A549 (cell line): ENCODE results near the gene CGRRF1. TPM values are rescaled to one million over a fixed set of nuclear protein-coding genes. Genes with fewer than 3 reads are reported as not detected.

ENCODE experiments used
- ATAC-seq, 2 experiments: fragments of 200-7000 bp in 1 of 2; fragments of >200 bp in 1 of 2; cut with Nextera tagmentation in 1 of 2; cut with Tn5 transposase in 1 of 2; 3 replicates each; pipeline versions ENCODE4 v1.8.0 to v1.9.1; 2018 to 2020; ENCODE audit warnings: mild to moderate bottlenecking in 1 of 2, moderate library complexity in 1 of 2
- CTCF ChIA-PET: fragments of 300-600 bp; sonication (Branson Sonifier 250); formaldehyde crosslinking; extraction: SDS; loops from one replicate; lab custom pipeline; 2021; ENCODE audit warnings: antibody characterized with exemption, inconsistent platforms; lab: Yijun Ruan, JAX
- POLR2A ChIA-PET: fragments of 350-600 bp; formaldehyde crosslinking; extraction: SDS; loops from one replicate; lab custom pipeline; 2021; ENCODE audit warnings: antibody characterized with exemption, inconsistent platforms; lab: Yijun Ruan, JAX
- DNase-seq, 2 experiments: peaks; one replicate each; pipeline versions ENCODE4 v3.0.0 to v3.0.0-alpha.2; 2011 to 2016; ENCODE audit warnings: low read depth in 1 of 2, low spot score in 1 of 2
- FAIRE-seq: peaks from 2 replicates; lab custom pipeline; 2011; peaks lifted over from hg19 to GRCh38; lab: Jason Lieb, UNC
- H3K27ac ChIP-seq, 2 experiments: fragments of >200 bp; sonication (Bioruptor Twin); formaldehyde crosslinking; 3 replicates each; pipeline ENCODE4 v1.5.1; 2016 to 2017
- H3K4me1 ChIP-seq: fragments of >200 bp; sonication (Bioruptor Twin); formaldehyde crosslinking; 3 replicates; pipeline ENCODE4 v1.6.1; 2016
- H3K4me2 ChIP-seq: fragments of >200 bp; sonication (Bioruptor Twin); formaldehyde crosslinking; 3 replicates; pipeline ENCODE4 v1.6.1; 2016
- H3K4me3 ChIP-seq: fragments of >200 bp; sonication (Bioruptor Twin); formaldehyde crosslinking; 3 replicates; pipeline ENCODE4 v1.5.1; 2016
- H3K9me3 ChIP-seq: fragments of >200 bp; sonication (Bioruptor Twin); formaldehyde crosslinking; 3 replicates; pipeline ENCODE4 v1.6.1; 2016
- CBX2 ChIP-seq: fragments of 200-600 bp; sonication (generic); IDR thresholded peaks from 2 replicates; pipeline ENCODE4 v1.6.1; 2016; ENCODE audit warnings: low read depth, mild to moderate bottlenecking, borderline replicate concordance
- CBX8 ChIP-seq: fragments of 200-600 bp; sonication (generic); IDR thresholded peaks from 2 replicates; pipeline ENCODE4 v1.6.1; 2016
- CEBPB ChIP-seq, 2 experiments: fragments of >200 bp in 1 of 2; sonication (Bioruptor Twin) in 1 of 2; formaldehyde crosslinking in 1 of 2; IDR thresholded peaks; 2 replicates each; pipeline ENCODE4 v1.6.1; 2012 to 2016
- CHD4 ChIP-seq: fragments of 200-600 bp; sonication (generic); IDR thresholded peaks from 2 replicates; pipeline ENCODE4 v1.6.1; 2016; ENCODE audit warnings: antibody characterized with exemption, mild to moderate bottlenecking, borderline replicate concordance
- E2F6 ChIP-seq: IDR thresholded peaks from 2 replicates; pipeline ENCODE4 v1.6.1; 2012; ENCODE audit warnings: low read depth, borderline replicate concordance
- EHF ChIP-seq: fragments of 250-450 bp; sonication (Bioruptor Pico); IDR thresholded peaks from 2 replicates; pipeline ENCODE4 v1.5.0; 2020; ENCODE audit warnings: mild to moderate bottlenecking
- EHMT2 ChIP-seq: fragments of 200-600 bp; sonication (generic); IDR thresholded peaks from 2 replicates; pipeline ENCODE4 v1.6.1; 2016; ENCODE audit warnings: antibody characterized with exemption, low read depth, mild to moderate bottlenecking, moderate library complexity
- FOXS1 ChIP-seq: fragments of 250-450 bp; sonication (Bioruptor Pico); IDR thresholded peaks from 2 replicates; pipeline ENCODE4 v1.5.0; 2020; ENCODE audit warnings: mild to moderate bottlenecking, moderate library complexity
- GATA3 ChIP-seq: IDR thresholded peaks from 2 replicates; pipeline ENCODE4 v1.6.1; 2012; ENCODE audit warnings: borderline replicate concordance
- HDAC2 ChIP-seq: fragments of 200-600 bp; sonication (generic); IDR thresholded peaks from 2 replicates; pipeline ENCODE4 v1.6.1; 2016
- HOXB13 ChIP-seq: fragments of 250-450 bp; sonication (Bioruptor Pico); IDR thresholded peaks from 2 replicates; pipeline ENCODE4 v1.5.0; 2020; ENCODE audit warnings: low read depth, mild to moderate bottlenecking, moderate library complexity
- JUN ChIP-seq, 2 experiments: fragments of >200 bp; sonication (Bioruptor Twin); formaldehyde crosslinking; IDR thresholded peaks; 2 replicates in 1 of 2; 3 replicates in 1 of 2; pipeline ENCODE4 v1.6.1; 2016 to 2017
- JUNB ChIP-seq: fragments of >200 bp; sonication (Bioruptor Twin); formaldehyde crosslinking; IDR thresholded peaks from 2 replicates; pipeline ENCODE4 v1.6.1; 2016
- KDM5A ChIP-seq: fragments of 200-600 bp; sonication (generic); IDR thresholded peaks from 2 replicates; pipeline ENCODE4 v1.6.1; 2016; ENCODE audit warnings: antibody characterized with exemption, mild to moderate bottlenecking
- MAFK ChIP-seq: fragments of 450-650 bp; IDR thresholded peaks from 2 replicates; pipeline ENCODE4 v1.6.1; 2014; ENCODE audit not compliant: partially characterized antibody
- MAZ ChIP-seq: fragments of 150-350 bp; IDR thresholded peaks from 2 replicates; pipeline ENCODE4 v1.6.1; 2014; ENCODE audit warnings: antibody characterized with exemption, low read depth, low read length, borderline replicate concordance
- PHF8 ChIP-seq: fragments of 200-600 bp; sonication (generic); IDR thresholded peaks from 2 replicates; pipeline ENCODE4 v1.6.1; 2016; ENCODE audit warnings: low read depth, mild to moderate bottlenecking, antibody characterized with exemption, moderate library complexity, borderline replicate concordance
- RARB ChIP-seq: fragments of 250-450 bp; sonication (Bioruptor Pico); IDR thresholded peaks from 2 replicates; pipeline ENCODE4 v1.8.0; 2021; ENCODE audit warnings: mild to moderate bottlenecking, moderate library complexity
- RFX5 ChIP-seq: fragments of 450-650 bp; IDR thresholded peaks from 2 replicates; pipeline ENCODE4 v1.7.1; 2014; ENCODE audit warnings: antibody characterized with exemption, mild to moderate bottlenecking, moderate library complexity
- SMC3 ChIP-seq: fragments of >200 bp; sonication (Bioruptor Twin); formaldehyde crosslinking; IDR thresholded peaks from 3 replicates; pipeline ENCODE4 v1.6.1; 2018; ENCODE audit warnings: inconsistent platforms
- SREBF2 ChIP-seq: fragments of 450-650 bp; IDR thresholded peaks from 2 replicates; pipeline ENCODE4 v1.6.1; 2014; ENCODE audit warnings: mild to moderate bottlenecking, moderate library complexity
- TFCP2L1 ChIP-seq: fragments of 250-450 bp; sonication (Bioruptor Pico); IDR thresholded peaks from 2 replicates; pipeline ENCODE4 v1.5.0; 2021; ENCODE audit warnings: mild to moderate bottlenecking
- ZC3H11A ChIP-seq: fragments of 450-650 bp; IDR thresholded peaks from 2 replicates; pipeline ENCODE4 v1.6.1; 2014; ENCODE audit warnings: antibody characterized with exemption, mild to moderate bottlenecking
- ZSCAN20 ChIP-seq: fragments of 250-450 bp; sonication (Bioruptor Pico); IDR thresholded peaks from 2 replicates; pipeline ENCODE4 v1.8.0; 2022; ENCODE audit warnings: mild to moderate bottlenecking, moderate library complexity
- WGBS: methylation state at CpG from one replicate; pipeline ENCODE4 v1.1.6; 2017; ENCODE audit errors: missing lambda C conversion rate; 5-methylcytosine and 5-hydroxymethylcytosine counted together
- polyA plus RNA-seq, 4 experiments: library from polyadenylated mRNA; depleted of rRNA in 3 of 4; stranded (reverse); fragments of >200 nt; fragmentation: RNase III in 1 of 4; extraction: RNeasy Plus Mini Kit Qiagen cat#74134 plus additional on column Dnase treatment in 1 of 4; gene quantifications; 2 replicates in 3 of 4; 3 replicates in 1 of 4; pipeline ENCODE4 v1.2.3, GENCODE V29; 2011 to 2017
- TF ChIP-seq, protein P1 (sequence below): fragments of >200 bp; sonication (Bioruptor Twin); formaldehyde crosslinking; IDR thresholded peaks from 2 replicates; pipeline ENCODE4 v1.6.1; 2016
- TF ChIP-seq, protein P2 (sequence below): IDR thresholded peaks from 2 replicates; pipeline ENCODE4 v1.6.1; 2012
- TF ChIP-seq, protein P3 (sequence below): fragments of 450-650 bp; IDR thresholded peaks from 2 replicates; pipeline ENCODE4 v1.6.1; 2014; ENCODE audit warnings: antibody characterized with exemption

Gene CGRRF1
- polyA plus RNA-seq, 2 of the 4 experiments (the other 2 are of a cell fraction) = 15.8 to 35.4 TPM

GRCh38 chr14:54579621-54580020 lies 69.9 kb downstream of the CGRRF1 start:
- TF ChIP-seq JUN (IDR thresholded peaks at IDR 0.05) = no peak
- TF ChIP-seq ZSCAN20 = no peak
- TF ChIP-seq, protein P1, sequence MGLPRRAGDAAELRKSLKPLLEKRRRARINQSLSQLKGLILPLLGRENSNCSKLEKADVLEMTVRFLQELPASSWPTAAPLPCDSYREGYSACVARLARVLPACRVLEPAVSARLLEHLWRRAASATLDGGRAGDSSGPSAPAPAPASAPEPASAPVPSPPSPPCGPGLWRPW = no peak
- TF ChIP-seq E2F6 = no peak
- TF ChIP-seq TFCP2L1 (CRISPR knock-in tag) = no peak
- TF ChIP-seq RARB (CRISPR knock-in tag) = no peak
- TF ChIP-seq SMC3 = no peak
- TF ChIP-seq PHF8 = no peak
- TF ChIP-seq KDM5A = no peak
- TF ChIP-seq MAZ = no peak
- TF ChIP-seq CBX2 = no peak
- TF ChIP-seq JUNB = no peak
- TF ChIP-seq CHD4 = no peak
- no peak for TF ChIP-seq MAFK
- TF ChIP-seq, protein P2, sequence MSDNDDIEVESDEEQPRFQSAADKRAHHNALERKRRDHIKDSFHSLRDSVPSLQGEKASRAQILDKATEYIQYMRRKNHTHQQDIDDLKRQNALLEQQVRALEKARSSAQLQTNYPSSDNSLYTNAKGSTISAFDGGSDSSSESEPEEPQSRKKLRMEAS = no peak
- TF ChIP-seq EHF = no peak
- no peak for TF ChIP-seq ZC3H11A
- no peak for TF ChIP-seq CEBPB (IDR thresholded peaks at IDR 0.05)
- POLR2A ChIA-PET = no interaction called here
- H3K27ac ChIP-seq = peak overlapping the region in 1 of 2 experiments; percentile 14; a peak in 1 of 6 replicates

DNA sequence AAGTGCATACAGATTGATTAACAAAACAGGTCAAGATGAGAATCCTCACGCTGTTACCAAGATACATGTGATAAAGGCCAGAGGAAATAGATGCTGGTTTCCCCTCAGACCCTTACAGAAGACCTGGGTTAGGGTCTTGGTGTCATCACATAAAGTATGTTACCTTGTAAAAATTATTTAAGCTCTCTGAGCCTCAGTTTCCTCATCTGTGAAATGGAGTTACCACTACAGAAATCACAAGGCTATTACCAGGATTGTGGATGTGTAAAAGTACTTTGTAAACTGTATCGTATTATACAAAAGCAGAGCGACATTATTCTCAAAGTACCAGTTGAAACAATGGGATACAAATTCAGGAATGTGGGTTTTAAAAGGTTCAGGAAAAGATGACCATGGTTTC lies 71.2 kb downstream of the CGRRF1 start:
- WGBS = 93% methylated on average over 3 of the region's 3 CpGs
- FAIRE-seq = no peak
- DNase-seq = no peak
- ChIA-PET POLR2A (no interaction called here), CTCF (interaction anchor here (1.2 to 2.0 kb wide), 2 partner anchors 15 to 193 kb away, joined by 3 to 9 read pairs; no protein-coding TSS in a partner anchor)
- H3K27ac ChIP-seq = no peak overlapping the region
- no peak overlapping the region for H3K4me3 ChIP-seq
- H3K4me2 ChIP-seq = no peak overlapping the region
- TF ChIP-seq HOXB13 (CRISPR knock-in tag) = no peak
- TF ChIP-seq CEBPB (IDR thresholded peaks at IDR 0.05) = no peak
- TF ChIP-seq ZSCAN20 = no peak
- no peak for TF ChIP-seq MAFK
- no peak for TF ChIP-seq TFCP2L1 (CRISPR knock-in tag)
- no peak for TF ChIP-seq SREBF2
- TF ChIP-seq, protein P3, sequence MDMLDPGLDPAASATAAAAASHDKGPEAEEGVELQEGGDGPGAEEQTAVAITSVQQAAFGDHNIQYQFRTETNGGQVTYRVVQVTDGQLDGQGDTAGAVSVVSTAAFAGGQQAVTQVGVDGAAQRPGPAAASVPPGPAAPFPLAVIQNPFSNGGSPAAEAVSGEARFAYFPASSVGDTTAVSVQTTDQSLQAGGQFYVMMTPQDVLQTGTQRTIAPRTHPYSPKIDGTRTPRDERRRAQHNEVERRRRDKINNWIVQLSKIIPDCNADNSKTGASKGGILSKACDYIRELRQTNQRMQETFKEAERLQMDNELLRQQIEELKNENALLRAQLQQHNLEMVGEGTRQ = no peak
- TF ChIP-seq CBX8 = no peak
- no peak for TF ChIP-seq EHF
- TF ChIP-seq PHF8 = no peak
- no peak for TF ChIP-seq GATA3
- TF ChIP-seq EHMT2 = no peak
- no peak for TF ChIP-seq E2F6
- TF ChIP-seq FOXS1 (CRISPR knock-in tag) = no peak
- TF ChIP-seq HDAC2 = no peak
- no peak for TF ChIP-seq RFX5
- peaks cover 33% of the 10 kb centered on the region for H3K4me1 ChIP-seq
- no peaks in the 10 kb centered on the region for H3K9me3 ChIP-seq
- ATAC-seq = no peak

More at GRCh38 chr14:54579621-54580020, 69.9 kb downstream of the CGRRF1 start:
- CTCF ChIA-PET = interaction anchor here (0.6 to 1.3 kb wide), 3 partner anchors 15 to 146 kb away, joined by 3 to 5 read pairs (median 3); no protein-coding TSS in a partner anchor
- FAIRE-seq = no peak
- no peak overlapping the region for H3K4me3 ChIP-seq
- 28% methylated on average over 1 of the region's 1 CpG for WGBS
- H3K4me1 ChIP-seq = peaks cover 33% of the 10 kb centered on the region
- ATAC-seq = peak; percentile 44 to 67; a peak in 3 of 6 replicates
- H3K4me2 ChIP-seq = peak overlapping the region; percentile 11; the same call in 1 of the 3 replicates
- peak; percentile 7 to 68 for DNase-seq
- H3K9me3 ChIP-seq = no peaks in the 10 kb centered on the region
